Measurements from ENCODE around the gene UBALD1.
"Not testable (repeated sequence)": the region's sequence is repeated elsewhere in the genome, so short reads cannot be mapped to it uniquely, and the experiment has no call there.

The UBALD1 gene

DNA sequence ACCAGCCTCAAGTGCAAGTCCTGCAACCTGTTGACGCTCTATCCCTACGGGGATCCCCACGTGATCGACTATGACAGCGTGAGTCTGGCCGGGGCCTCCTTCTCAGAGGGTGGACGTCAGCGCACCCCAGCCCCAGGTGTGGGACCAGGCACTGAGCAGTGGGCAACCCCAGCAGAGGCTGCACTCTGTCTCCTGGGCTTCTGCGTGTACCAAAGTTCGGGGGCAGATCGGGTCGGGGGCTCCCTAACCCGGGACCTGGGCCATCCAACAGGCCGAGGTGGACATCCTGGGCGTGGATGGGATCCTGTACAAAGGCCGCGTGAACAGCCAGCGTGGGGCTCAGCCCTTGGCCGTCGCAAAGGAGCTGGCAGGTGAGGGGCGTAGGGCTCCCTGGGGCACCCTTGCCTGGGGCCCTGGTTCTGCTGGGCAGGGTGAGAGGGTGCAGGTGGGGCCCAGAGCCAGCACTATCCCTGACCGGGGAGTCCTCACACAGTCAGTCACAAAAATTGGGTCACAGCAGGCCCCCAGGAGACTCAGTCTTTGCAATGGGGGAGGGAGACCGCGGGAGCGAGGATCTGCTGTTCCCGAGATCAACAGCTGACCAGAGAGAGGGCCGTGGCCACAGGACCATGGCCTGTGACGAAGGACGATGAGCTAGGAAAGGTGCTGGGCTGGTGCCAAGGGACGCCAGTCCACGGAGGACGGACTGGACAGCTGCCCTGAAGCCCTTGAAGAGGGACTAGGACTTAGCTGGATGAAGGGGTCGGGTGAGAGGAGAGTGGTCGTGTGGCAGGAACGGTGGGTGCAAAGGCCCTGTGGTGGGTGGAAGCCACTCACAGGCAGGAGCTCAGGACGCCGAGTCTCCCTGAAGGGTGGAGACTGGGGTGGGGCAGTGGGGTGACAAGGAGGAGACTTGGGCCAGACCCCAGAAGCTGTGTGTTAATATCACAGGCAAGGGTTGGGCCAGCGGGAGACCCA lies 20.0 kb downstream of the UBALD1 start:
- DNase-seq: no peak
- no peak overlapping the region for H3K27ac Mint-ChIP-seq
- H3K4me3 Mint-ChIP-seq: no peak overlapping the region
- no peaks in the 10 kb centered on the region for H3K4me1 Mint-ChIP-seq
- H3K9me3 Mint-ChIP-seq: no peaks in the 10 kb centered on the region
- H3K27me3 Mint-ChIP-seq: no peaks in the 10 kb centered on the region
- ATAC-seq: no peak

DNA sequence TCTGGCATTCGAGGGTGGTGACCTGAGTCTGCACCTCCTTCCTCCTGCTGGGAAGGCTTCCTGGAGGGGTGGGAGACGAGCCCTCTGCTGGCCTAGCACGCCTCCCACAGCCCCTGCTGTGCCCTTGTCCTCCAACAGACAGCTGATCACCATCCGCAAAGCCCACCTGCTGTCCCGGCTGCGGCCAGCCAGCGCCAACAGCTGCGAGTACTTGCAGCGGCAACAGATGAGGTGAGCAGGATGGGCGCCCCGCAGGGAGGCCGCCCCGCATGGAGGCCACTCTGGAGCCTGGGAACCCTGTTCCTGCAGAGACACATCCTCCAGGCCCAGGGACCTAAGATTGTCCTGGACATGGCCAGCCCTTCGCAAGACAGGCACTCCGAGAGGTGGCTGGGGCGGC lies 21.6 kb downstream of the UBALD1 start:
- Mint-ChIP-seq H3K4me1 (no peaks in the 10 kb centered on the region), H3K27me3 (no peaks in the 10 kb centered on the region), H3K4me3 (no peak overlapping the region), H3K27ac (no peak overlapping the region), H3K9me3 (no peaks in the 10 kb centered on the region)
- ATAC-seq (no peak), DNase-seq (no peak)

DNA sequence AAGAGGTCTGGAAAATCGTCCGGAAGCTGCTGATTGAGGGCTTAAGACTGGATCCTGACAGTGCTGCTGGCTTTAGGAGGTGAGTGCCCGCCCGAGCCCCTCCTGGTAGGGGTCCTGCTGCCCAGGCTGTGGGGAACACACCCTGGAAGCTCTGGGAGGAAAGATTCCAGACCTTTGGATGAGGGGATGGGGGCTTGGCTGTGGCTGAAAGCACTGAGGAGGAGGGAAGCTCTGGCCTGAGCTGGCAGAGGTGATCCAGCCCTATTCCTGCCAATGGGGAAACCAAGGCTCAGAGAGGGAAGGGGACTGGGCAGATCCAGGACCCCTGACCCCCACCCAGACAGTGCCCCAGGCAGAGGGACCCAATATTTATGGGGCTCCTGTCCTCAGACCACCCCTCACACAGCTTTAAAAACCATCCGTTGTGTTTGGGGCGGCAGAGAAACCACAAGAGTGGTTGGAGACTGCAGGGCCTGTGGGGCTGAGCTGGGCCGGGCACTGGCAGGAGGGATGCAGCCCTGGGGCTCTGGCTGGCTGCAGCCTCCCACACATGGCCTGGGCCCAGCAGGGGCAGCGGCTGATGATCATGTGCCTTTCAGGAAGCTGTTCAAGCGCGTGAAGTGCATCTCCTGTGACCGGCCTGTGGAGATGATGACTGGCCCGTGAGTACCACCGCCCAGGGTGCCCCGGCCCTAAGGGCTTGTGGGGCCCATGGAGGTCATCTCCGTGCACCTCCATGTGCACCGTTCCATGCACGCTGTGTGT lies 22.8 kb downstream of the UBALD1 start:
- no peaks in the 10 kb centered on the region for H3K4me1 Mint-ChIP-seq
- DNase-seq (no peak), ATAC-seq (no peak)
- H3K4me3 Mint-ChIP-seq: no peak overlapping the region
- no peak overlapping the region for H3K27ac Mint-ChIP-seq
- H3K9me3 Mint-ChIP-seq: no peaks in the 10 kb centered on the region
- peaks cover 5% of the 10 kb centered on the region for H3K27me3 Mint-ChIP-seq

DNA sequence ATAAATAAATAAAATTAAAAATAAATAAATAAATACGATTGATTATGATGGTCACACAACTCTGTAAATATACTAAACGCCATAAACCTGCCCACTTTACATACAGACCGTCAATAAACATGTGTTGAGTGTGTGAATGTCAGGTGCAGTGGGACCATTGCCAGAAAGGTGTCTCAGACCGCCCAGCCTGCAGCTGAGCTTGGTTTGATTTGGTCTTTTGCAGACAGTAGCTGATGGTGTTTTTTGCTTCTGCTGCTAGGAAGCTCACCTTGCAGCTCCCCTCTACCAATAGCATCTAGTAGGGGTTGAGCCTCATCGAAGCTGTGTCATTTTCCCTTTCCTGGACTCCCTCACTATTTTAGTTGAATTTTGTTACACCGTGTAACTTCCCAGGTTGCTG lies 23.5 kb downstream of the UBALD1 start:
- no peaks in the 10 kb centered on the region for H3K4me1 Mint-ChIP-seq
- H3K9me3 Mint-ChIP-seq: no peaks in the 10 kb centered on the region
- no peak overlapping the region for H3K27ac Mint-ChIP-seq
- ATAC-seq: no peak
- DNase-seq: no peak
- H3K4me3 Mint-ChIP-seq: no peak overlapping the region
- H3K27me3 Mint-ChIP-seq: peaks cover 12% of the 10 kb centered on the region

DNA sequence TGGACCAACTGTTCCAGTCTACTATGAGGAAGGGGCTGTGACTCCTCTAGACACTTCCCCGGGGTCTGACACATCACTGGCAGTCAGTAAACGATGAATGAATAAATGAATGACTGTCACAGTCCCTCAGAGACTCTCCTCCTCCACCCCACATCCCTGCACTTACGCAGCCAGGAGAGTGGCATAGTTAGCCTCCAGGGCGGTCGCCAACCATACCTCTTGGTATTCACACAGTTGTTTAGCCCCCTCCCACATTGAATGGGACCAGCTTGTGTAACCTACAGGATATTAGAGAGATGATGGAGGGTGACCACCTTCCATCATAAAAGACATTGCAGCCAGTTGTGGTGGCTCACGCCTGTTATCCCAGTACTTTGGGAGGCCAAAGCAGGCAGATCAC lies 25.7 kb downstream of the UBALD1 start:
- ATAC-seq: no peak
- H3K27ac Mint-ChIP-seq: peak overlapping the region in 1 of 2 donors; percentile 42

DNA sequence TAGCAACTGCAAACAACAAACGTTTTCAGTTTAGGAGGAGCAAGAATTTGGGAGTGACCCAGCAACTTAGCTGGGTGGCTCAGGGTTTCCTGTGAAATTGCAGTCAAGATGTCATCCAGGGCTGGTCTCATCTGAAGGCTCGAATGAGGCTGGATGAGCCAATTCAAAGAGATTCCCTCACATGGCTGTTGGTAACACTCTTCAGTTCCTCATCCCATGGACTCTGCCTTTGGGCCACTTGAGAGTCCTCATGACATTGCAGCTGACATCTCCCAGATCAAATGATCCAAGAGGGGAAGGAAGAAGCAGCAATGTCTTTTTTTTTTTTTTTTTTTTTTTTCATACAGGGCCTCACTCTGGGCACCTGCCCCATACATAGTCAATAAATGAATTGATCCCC lies 26.3 kb downstream of the UBALD1 start:
- no peak for DNase-seq
- no peak for ATAC-seq
- Mint-ChIP-seq H3K4me1 (peaks cover 5% of the 10 kb centered on the region), H3K27me3 (peaks cover 21% of the 10 kb centered on the region), H3K4me3 (no peak overlapping the region), H3K9me3 (no peaks in the 10 kb centered on the region), H3K27ac (no peak overlapping the region)

More for the DNA sequence above, 25.7 kb downstream of the UBALD1 start:
- no peak for DNase-seq
- Mint-ChIP-seq H3K9me3 (no peaks in the 10 kb centered on the region), H3K4me1 (peaks cover 5% of the 10 kb centered on the region), H3K27me3 (peaks cover 21% of the 10 kb centered on the region), H3K4me3 (no peak overlapping the region)

DNA sequence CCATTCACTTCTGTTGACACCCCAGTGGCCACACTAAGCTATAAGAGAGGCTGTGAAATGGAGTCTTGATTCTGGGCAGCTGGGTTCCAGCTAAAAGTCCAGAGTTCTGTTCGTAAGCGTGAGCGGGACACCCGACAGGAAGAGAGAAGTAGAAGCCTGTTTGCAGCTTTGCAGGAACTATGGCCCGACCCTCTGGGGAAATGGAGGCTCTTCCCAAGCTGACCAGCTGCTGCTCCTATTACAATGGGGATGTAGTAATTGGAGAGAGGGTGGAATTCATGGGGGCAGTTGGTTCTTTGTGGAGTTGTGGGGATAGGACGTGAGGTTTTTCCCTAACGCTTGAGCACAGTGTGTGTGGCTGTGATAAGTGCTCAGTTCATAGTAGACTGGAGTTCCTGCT lies 28.4 kb downstream of the UBALD1 start:
- H3K27ac Mint-ChIP-seq: no peak overlapping the region
- DNase-seq (no peak), ATAC-seq (no peak)
- peaks cover 21% of the 10 kb centered on the region for H3K27me3 Mint-ChIP-seq
- H3K4me3 Mint-ChIP-seq: no peak overlapping the region
- no peaks in the 10 kb centered on the region for H3K9me3 Mint-ChIP-seq
- peaks cover 5% of the 10 kb centered on the region for H3K4me1 Mint-ChIP-seq

DNA sequence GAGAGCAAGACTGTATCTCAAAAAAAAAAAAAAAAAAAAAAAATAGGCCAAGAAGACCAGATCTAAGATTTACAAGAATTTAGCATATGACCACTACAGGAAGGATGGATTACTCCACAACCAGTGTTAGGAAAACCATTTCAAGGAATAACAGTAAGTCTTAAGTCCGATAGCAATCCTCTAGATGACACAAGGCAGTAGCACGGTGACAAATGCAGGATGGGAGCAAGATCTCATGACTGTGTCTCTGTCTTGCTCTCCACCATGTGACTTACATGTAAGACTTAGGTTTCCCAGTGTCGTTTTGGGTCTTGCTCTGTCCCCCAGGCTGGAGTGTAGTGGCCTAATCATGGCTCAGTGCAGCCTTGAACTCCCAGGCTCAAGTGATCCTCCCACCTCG lies 30.8 kb downstream of the UBALD1 start:
- Mint-ChIP-seq H3K27ac (no peak overlapping the region), H3K27me3 (peaks cover 21% of the 10 kb centered on the region), H3K4me1 (peaks cover 5% of the 10 kb centered on the region), H3K4me3 (no peak overlapping the region), H3K9me3 (no peaks in the 10 kb centered on the region)
- DNase-seq (no peak), ATAC-seq (no peak)

DNA sequence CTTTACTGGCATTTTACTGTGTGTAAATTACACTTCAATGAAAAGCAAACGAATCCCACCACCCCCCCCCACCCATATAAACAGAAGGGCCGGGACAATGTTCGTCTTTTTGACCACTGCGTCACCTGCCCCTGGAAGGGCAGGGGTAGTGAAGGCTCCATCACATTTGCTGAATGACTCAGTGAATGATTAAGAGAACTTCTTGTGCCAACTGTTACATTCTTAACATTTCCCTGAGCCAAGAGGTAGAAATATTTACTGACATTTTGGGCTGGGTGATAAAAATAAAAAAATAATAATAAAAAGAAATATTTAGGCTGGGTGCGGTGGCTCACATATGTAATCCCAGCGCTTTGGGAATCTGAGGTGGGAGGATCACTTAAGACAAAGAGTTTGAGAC lies 34.4 kb downstream of the UBALD1 start:
- H3K27ac Mint-ChIP-seq: no peak overlapping the region
- no peaks in the 10 kb centered on the region for H3K4me1 Mint-ChIP-seq
- ATAC-seq: no peak
- no peaks in the 10 kb centered on the region for H3K9me3 Mint-ChIP-seq
- no peak for DNase-seq
- H3K4me3 Mint-ChIP-seq: no peak overlapping the region
- peaks cover under 1% of the 10 kb centered on the region for H3K27me3 Mint-ChIP-seq

DNA sequence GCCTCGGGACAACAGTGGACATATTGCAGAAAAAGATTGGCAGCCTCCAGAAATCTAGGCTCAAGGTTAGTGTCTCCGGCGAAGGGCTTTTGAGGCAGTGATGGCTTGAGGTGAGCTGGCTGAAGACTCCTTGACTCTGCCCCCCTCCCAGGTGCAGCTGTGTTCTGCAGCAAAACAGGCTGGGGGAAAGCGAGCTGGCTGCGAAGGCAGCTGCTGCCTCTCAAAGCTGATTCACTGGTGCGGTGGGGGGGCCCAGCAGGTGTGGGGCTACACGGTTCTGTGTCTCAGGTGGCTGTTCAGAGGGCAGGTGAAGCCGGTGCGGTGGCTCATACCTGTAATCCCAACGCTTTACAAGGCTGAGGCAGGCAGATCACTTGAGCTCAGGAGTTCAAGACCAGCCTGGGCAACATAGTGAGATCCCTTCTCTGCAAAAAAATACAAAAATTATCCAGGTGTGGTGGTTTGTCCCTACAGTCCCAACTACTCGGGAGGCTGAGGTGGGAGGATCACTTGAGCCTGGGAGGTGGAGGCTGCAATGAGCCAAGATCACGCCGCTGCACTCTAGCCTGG lies 35.6 kb downstream of the UBALD1 start:
- H3K9me3 Mint-ChIP-seq: no peaks in the 10 kb centered on the region
- H3K27ac Mint-ChIP-seq: no peak overlapping the region
- H3K27me3 Mint-ChIP-seq: no peaks in the 10 kb centered on the region
- no peak overlapping the region for H3K4me3 Mint-ChIP-seq
- ATAC-seq (no peak), DNase-seq (no peak)
- H3K4me1 Mint-ChIP-seq: peaks cover 9% of the 10 kb centered on the region

DNA sequence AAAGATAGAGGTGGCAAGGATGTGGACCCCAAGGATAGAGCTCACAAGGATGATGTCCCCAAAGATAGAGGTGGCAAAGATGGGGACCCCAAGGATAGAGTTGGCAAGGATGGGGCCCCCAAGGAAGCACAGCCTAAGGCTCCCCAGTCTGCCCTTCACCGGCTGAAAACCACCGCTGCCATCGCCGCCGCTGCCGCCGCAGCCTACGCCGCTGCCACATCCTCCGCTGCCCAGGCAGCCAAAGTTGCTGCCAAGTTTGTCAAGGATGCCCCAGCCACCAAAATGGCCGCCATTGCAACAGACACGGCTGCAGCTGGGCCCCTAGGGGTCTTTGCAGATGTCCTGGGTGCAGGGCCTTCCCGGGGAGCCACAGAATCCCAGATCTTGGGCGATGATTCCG lies 38.7 kb downstream of the UBALD1 start:
- no peak for DNase-seq
- Mint-ChIP-seq H3K9me3 (no peaks in the 10 kb centered on the region), H3K27ac (peak overlapping the region in 1 of 2 donors; percentile 34), H3K4me1 (peaks cover 9% of the 10 kb centered on the region), H3K4me3 (no peak overlapping the region), H3K27me3 (no peaks in the 10 kb centered on the region)
- ATAC-seq: no peak

DNA sequence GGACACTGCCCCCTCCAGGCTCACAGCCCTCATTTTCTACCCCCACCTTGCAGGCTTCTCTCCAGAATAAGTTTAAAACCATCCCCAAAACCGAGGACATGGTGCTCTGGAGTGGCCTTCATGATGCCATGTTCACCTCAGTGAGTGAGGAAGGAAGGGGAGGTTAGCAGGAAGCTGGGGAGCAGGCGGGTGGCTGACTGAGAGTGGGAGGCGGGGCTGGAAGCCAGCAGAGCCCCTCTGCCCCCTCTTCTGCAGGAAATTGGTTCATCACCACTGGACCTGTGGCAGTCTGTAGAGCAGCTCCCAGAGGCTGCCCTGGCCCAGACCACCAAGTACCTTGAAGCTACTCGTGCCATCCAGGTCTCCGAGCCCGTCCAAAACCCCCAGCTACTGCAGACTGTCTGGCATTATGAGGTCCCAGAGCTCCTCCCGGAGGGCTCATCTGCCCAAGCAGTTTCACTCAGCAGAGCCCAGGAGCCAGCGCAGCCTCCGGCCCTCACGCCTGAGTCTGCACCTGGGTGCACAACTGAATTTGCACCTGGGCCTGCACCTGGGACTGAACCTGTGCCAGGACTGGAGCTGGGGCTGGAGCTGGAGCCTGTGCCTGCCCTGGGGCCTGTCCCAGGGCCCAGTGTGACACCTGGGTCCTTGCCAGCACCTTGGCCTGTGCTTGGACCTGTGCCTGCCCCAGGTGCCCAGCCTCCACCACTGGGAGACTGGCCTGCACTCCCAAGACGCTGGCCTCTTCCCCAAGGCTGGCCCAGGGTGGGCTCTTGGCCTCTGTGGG lies 39.6 kb downstream of the UBALD1 start:
- no peak overlapping the region for H3K27ac Mint-ChIP-seq
- H3K4me3 Mint-ChIP-seq: no peak overlapping the region
- H3K4me1 Mint-ChIP-seq: peaks cover 9% of the 10 kb centered on the region
- no peaks in the 10 kb centered on the region for H3K27me3 Mint-ChIP-seq
- DNase-seq (no peak), ATAC-seq (peak; percentile 31)
- no peaks in the 10 kb centered on the region for H3K9me3 Mint-ChIP-seq

DNA sequence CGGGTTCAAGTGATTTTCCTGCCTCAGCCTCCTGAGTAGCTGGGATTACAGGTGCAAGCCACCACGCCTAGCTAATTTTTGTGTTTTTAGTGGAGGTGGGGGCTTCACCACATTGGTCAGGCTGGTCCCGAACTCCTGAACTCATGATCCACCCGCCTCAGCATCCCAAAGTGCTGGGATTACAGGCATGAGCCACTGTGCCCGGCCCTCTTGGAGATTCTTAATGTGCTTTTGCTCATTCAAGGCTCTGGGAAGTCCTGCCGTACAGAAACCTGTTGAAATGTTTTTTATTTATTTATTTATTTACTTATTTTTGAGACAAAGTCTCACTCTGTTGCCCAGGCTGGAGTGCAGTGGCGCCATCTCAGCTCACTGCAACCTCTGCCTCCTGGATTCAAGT lies 40.8 kb downstream of the UBALD1 start:
- not testable (repeated sequence) for H3K27ac Mint-ChIP-seq, H3K4me1 Mint-ChIP-seq, ATAC-seq, DNase-seq, H3K4me3 Mint-ChIP-seq, H3K9me3 Mint-ChIP-seq, H3K27me3 Mint-ChIP-seq

DNA sequence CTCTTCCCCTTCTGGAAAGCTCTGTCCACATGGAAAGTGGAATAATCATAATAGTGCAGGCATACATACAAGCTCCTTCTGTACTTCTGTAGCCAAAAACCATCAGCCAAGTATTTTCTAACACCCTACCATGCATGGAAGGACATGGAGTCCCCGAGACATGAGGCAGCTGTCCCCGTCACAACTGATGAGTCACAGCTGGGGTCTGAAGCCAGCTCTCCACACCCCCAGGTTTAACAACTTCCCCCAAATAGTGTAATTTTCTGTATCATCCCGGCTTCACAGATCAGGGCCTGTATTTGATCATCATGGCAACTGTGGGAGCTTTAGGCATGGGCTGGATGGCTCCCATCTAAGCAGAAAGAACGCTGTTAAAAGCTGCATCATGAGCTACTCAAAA lies 42.0 kb downstream of the UBALD1 start:
- no peak for DNase-seq

DNA sequence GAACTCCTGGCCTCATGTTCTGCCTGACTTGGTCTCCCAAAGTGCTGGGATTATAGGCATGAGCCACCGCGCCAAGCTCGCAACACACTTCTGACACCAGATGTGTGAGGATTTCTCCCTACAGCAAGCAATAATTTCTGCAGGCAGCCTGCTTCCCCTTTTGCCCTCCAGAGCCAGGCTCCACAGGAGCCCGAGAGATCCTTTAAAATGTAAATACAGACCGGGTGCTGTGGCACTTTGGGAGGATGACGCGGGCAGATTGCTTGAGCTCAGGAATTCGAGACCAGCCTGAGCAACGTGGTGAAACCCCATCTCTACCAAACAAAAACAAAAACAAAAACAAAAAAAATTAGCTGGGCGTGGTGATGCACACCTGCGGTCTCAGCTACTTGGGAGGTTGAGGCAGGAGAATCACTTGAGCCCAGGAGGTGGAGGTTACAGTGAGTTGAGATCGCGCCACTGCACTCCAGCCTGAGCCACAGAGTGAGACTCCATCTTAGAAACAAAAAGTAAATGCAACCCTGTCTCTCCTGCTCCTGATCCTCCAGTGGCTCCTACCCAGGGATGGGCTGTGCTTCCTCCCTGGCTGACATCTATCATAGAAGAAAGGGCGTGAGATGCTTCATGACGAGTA lies 43.9 kb downstream of the UBALD1 start:
- H3K9me3 Mint-ChIP-seq: no peaks in the 10 kb centered on the region
- DNase-seq: no peak
- H3K4me3 Mint-ChIP-seq: no peak overlapping the region
- H3K27ac Mint-ChIP-seq: no peak overlapping the region
- no peaks in the 10 kb centered on the region for H3K27me3 Mint-ChIP-seq
- no peak for ATAC-seq
- H3K4me1 Mint-ChIP-seq: peaks cover 22% of the 10 kb centered on the region

More for the DNA sequence above, 42.0 kb downstream of the UBALD1 start:
- Mint-ChIP-seq H3K4me3 (no peak overlapping the region), H3K27ac (no peak overlapping the region), H3K9me3 (no peaks in the 10 kb centered on the region), H3K27me3 (no peaks in the 10 kb centered on the region), H3K4me1 (peaks cover 9% of the 10 kb centered on the region)
- ATAC-seq: no peak
